ENCODE results near the gene CLEC17A. TPM values are rescaled to one million over a fixed set of nuclear protein-coding genes. Genes with fewer than 3 reads are reported as not detected.
"Not testable (repeated sequence)": the region's sequence is repeated elsewhere in the genome, so short reads cannot be mapped to it uniquely, and the experiment has no call there.

Gene CLEC17A
- polyA plus RNA-seq (2013, experiment 1 of 4): not detected
- not detected for polyA plus RNA-seq (2013, experiment 2 of 4)
- polyA plus RNA-seq (2013, experiment 3 of 4): not detected
- polyA plus RNA-seq (2013, experiment 4 of 4): not detected

GRCh38 chr19:14582894-14583340 lies at the start of gene CLEC17A:
TSS of gene CLEC17A (plus strand) at chr19:14583084. CDS start at chr19:14583161, 77 bp downstream.
- no peaks in the 10 kb centered on the region for H3K9me3 ChIP-seq (ENCODE audit: control insufficient read depth, low read length)
- H3K36me3 ChIP-seq (ENCODE audit: control insufficient read depth, insufficient read depth, low read length): no peaks in the 10 kb centered on the region
- no peak within 1 kb of the TSS for H3K4me3 ChIP-seq (ENCODE audit: insufficient read depth, low read depth, low read length)
- no peaks in the 10 kb centered on the region for H3K27me3 ChIP-seq (ENCODE audit: control insufficient read depth, insufficient read depth, low read length, poor library complexity, severe bottlenecking)
- WGBS, 2 experiments: 59 to 61% methylated on average over 6 of the region's 6 CpGs
- H3K27ac ChIP-seq (ENCODE audit: insufficient read depth, low read depth, low read length, poor library complexity, severe bottlenecking): no peak within 1 kb of the TSS
- H3K4me1 ChIP-seq (ENCODE audit: control insufficient read depth, insufficient read depth, low read length): no peaks in the 10 kb centered on the region

- Histone ChIP-seq H3K27me3 (ENCODE audit: control insufficient read depth, insufficient read depth, low read length, poor library complexity, severe bottlenecking) (no peaks in the 10 kb centered on the region), H3K27ac (ENCODE audit: insufficient read depth, low read depth, low read length, poor library complexity, severe bottlenecking) (no peak overlapping the region), H3K4me3 (ENCODE audit: insufficient read depth, low read depth, low read length) (no peak overlapping the region), H3K9me3 (ENCODE audit: control insufficient read depth, low read length) (no peaks in the 10 kb centered on the region), H3K4me1 (ENCODE audit: control insufficient read depth, insufficient read depth, low read length) (no peaks in the 10 kb centered on the region), H3K36me3 (ENCODE audit: control insufficient read depth, insufficient read depth, low read length) (no peaks in the 10 kb centered on the region)
- WGBS, 2 experiments: 97 to 98% methylated on average over 5 of the region's 5 CpGs
Measured at GRCh38 chr19:14533450-14533849, 49.4 kb upstream of the CLEC17A start.

- Histone ChIP-seq H3K4me3 (ENCODE audit: insufficient read depth, low read depth, low read length) (no peak overlapping the region), H3K27me3 (ENCODE audit: control insufficient read depth, insufficient read depth, low read length, poor library complexity, severe bottlenecking) (no peaks in the 10 kb centered on the region), H3K36me3 (ENCODE audit: control insufficient read depth, insufficient read depth, low read length) (no peaks in the 10 kb centered on the region), H3K27ac (ENCODE audit: insufficient read depth, low read depth, low read length, poor library complexity, severe bottlenecking) (no peak overlapping the region), H3K4me1 (ENCODE audit: control insufficient read depth, insufficient read depth, low read length) (no peaks in the 10 kb centered on the region), H3K9me3 (ENCODE audit: control insufficient read depth, low read length) (no peaks in the 10 kb centered on the region)
- WGBS, 2 experiments: 18 to 20% methylated on average over 24 of the region's 24 CpGs
Measured at GRCh38 chr19:14536926-14537692, 45.8 kb upstream of the CLEC17A start.

GRCh38 chr19:14540741-14541525 lies 42.0 kb upstream of the CLEC17A start:
- Histone ChIP-seq H3K4me3 (ENCODE audit: insufficient read depth, low read depth, low read length) (no peak overlapping the region), H3K27me3 (ENCODE audit: control insufficient read depth, insufficient read depth, low read length, poor library complexity, severe bottlenecking) (no peaks in the 10 kb centered on the region), H3K4me1 (ENCODE audit: control insufficient read depth, insufficient read depth, low read length) (peaks cover 4% of the 10 kb centered on the region), H3K9me3 (ENCODE audit: control insufficient read depth, low read length) (no peaks in the 10 kb centered on the region), H3K36me3 (ENCODE audit: control insufficient read depth, insufficient read depth, low read length) (no peaks in the 10 kb centered on the region), H3K27ac (ENCODE audit: insufficient read depth, low read depth, low read length, poor library complexity, severe bottlenecking) (no peak overlapping the region)
- 94 to 95% methylated on average over 19 of the region's 19 CpGs for WGBS, 2 experiments

- not testable (repeated sequence) for H3K4me1 ChIP-seq (ENCODE audit: control insufficient read depth, insufficient read depth, low read length); H3K36me3 ChIP-seq (ENCODE audit: control insufficient read depth, insufficient read depth, low read length); H3K27me3 ChIP-seq (ENCODE audit: control insufficient read depth, insufficient read depth, low read length, poor library complexity, severe bottlenecking); H3K9me3 ChIP-seq (ENCODE audit: control insufficient read depth, low read length); H3K27ac ChIP-seq (ENCODE audit: insufficient read depth, low read depth, low read length, poor library complexity, severe bottlenecking); H3K4me3 ChIP-seq (ENCODE audit: insufficient read depth, low read depth, low read length)
- WGBS, 2 experiments: 95 to 96% methylated on average over 5 of the region's 5 CpGs
Measured at GRCh38 chr19:14541979-14542378, 40.9 kb upstream of the CLEC17A start.

- H3K27ac ChIP-seq (ENCODE audit: insufficient read depth, low read depth, low read length, poor library complexity, severe bottlenecking): peak overlapping the region; percentile 60
Measured at GRCh38 chr19:14542711-14543328, 40.1 kb upstream of the CLEC17A start.

GRCh38 chr19:14544047-14544446 lies 38.8 kb upstream of the CLEC17A start:
- Histone ChIP-seq H3K27ac (ENCODE audit: insufficient read depth, low read depth, low read length, poor library complexity, severe bottlenecking) (no peak overlapping the region), H3K36me3 (ENCODE audit: control insufficient read depth, insufficient read depth, low read length) (peaks cover 11% of the 10 kb centered on the region), H3K27me3 (ENCODE audit: control insufficient read depth, insufficient read depth, low read length, poor library complexity, severe bottlenecking) (no peaks in the 10 kb centered on the region), H3K4me1 (ENCODE audit: control insufficient read depth, insufficient read depth, low read length) (peaks cover 4% of the 10 kb centered on the region), H3K9me3 (ENCODE audit: control insufficient read depth, low read length) (no peaks in the 10 kb centered on the region), H3K4me3 (ENCODE audit: insufficient read depth, low read depth, low read length) (no peak overlapping the region)
- 91 to 95% methylated on average over 5 of the region's 5 CpGs for WGBS, 2 experiments

More at GRCh38 chr19:14542711-14543328, 40.1 kb upstream of the CLEC17A start:
- WGBS, 2 experiments: 64% methylated on average over 7 of the region's 7 CpGs
- H3K4me3 ChIP-seq (ENCODE audit: insufficient read depth, low read depth, low read length): no peak overlapping the region
- H3K9me3 ChIP-seq (ENCODE audit: control insufficient read depth, low read length): no peaks in the 10 kb centered on the region
- no peaks in the 10 kb centered on the region for H3K27me3 ChIP-seq (ENCODE audit: control insufficient read depth, insufficient read depth, low read length, poor library complexity, severe bottlenecking)
- H3K4me1 ChIP-seq (ENCODE audit: control insufficient read depth, insufficient read depth, low read length): peaks cover 4% of the 10 kb centered on the region
- no peaks in the 10 kb centered on the region for H3K36me3 ChIP-seq (ENCODE audit: control insufficient read depth, insufficient read depth, low read length)

GRCh38 chr19:14544977-14545715 lies 37.7 kb upstream of the CLEC17A start:
- H3K9me3 ChIP-seq (ENCODE audit: control insufficient read depth, low read length): no peaks in the 10 kb centered on the region
- H3K36me3 ChIP-seq (ENCODE audit: control insufficient read depth, insufficient read depth, low read length): peaks cover 11% of the 10 kb centered on the region
- 96 to 97% methylated on average over 21 of the region's 21 CpGs for WGBS, 2 experiments
- no peak overlapping the region for H3K4me3 ChIP-seq (ENCODE audit: insufficient read depth, low read depth, low read length)
- H3K4me1 ChIP-seq (ENCODE audit: control insufficient read depth, insufficient read depth, low read length): peaks cover 4% of the 10 kb centered on the region
- no peaks in the 10 kb centered on the region for H3K27me3 ChIP-seq (ENCODE audit: control insufficient read depth, insufficient read depth, low read length, poor library complexity, severe bottlenecking)
- no peak overlapping the region for H3K27ac ChIP-seq (ENCODE audit: insufficient read depth, low read depth, low read length, poor library complexity, severe bottlenecking)

- H3K4me1 ChIP-seq (ENCODE audit: control insufficient read depth, insufficient read depth, low read length): peaks cover 4% of the 10 kb centered on the region
- WGBS, 2 experiments: 90 to 93% methylated on average over 9 of the region's 9 CpGs
- no peaks in the 10 kb centered on the region for H3K27me3 ChIP-seq (ENCODE audit: control insufficient read depth, insufficient read depth, low read length, poor library complexity, severe bottlenecking)
- peaks cover 11% of the 10 kb centered on the region for H3K36me3 ChIP-seq (ENCODE audit: control insufficient read depth, insufficient read depth, low read length)
- H3K9me3 ChIP-seq (ENCODE audit: control insufficient read depth, low read length): no peaks in the 10 kb centered on the region
- H3K27ac ChIP-seq (ENCODE audit: insufficient read depth, low read depth, low read length, poor library complexity, severe bottlenecking): no peak overlapping the region
- no peak overlapping the region for H3K4me3 ChIP-seq (ENCODE audit: insufficient read depth, low read depth, low read length)
Measured at GRCh38 chr19:14545716-14546082, 37.2 kb upstream of the CLEC17A start.

Data from ectodermal cell (in vitro differentiated cells).